Measurements from ENCODE around the gene CYP2A7. TPM values are rescaled to one million over a fixed set of nuclear protein-coding genes. Genes with fewer than 3 reads are reported as not detected.
"Not testable (repeated sequence)": the region's sequence is repeated elsewhere in the genome, so short reads cannot be mapped to it uniquely, and the experiment has no call there.

The CYP2A7 gene
- total and polyA plus RNA-seq, 11 donors: not detected

GRCh38 chr19:40842012-40842411, 40.0 kb downstream of the CYP2A7 start:
- H3K9me3 ChIP-seq; H3K4me1 ChIP-seq; H3K4me3 ChIP-seq; H3K27ac ChIP-seq; intact Hi-C loops (cut with DNase I); ATAC-seq; H3K36me3 ChIP-seq; H3K27me3 ChIP-seq; DNase-seq: not testable (repeated sequence)
- 91 to 100% (median 94%) methylated on average over 3 of the region's 3 CpGs for WGBS, 4 donors

- WGBS, 4 donors: 69 to 85% (median 82%) methylated on average over 1 of the region's 1 CpG
- H3K4me3 ChIP-seq; H3K27ac ChIP-seq; H3K4me1 ChIP-seq; ATAC-seq; H3K9me3 ChIP-seq; intact Hi-C loops (cut with DNase I); DNase-seq; H3K27me3 ChIP-seq; H3K36me3 ChIP-seq: not testable (repeated sequence)
Measured at GRCh38 chr19:40838477-40838876, 43.6 kb downstream of the CYP2A7 start.

- intact Hi-C loops (cut with DNase I): no loop called here
- no peaks in the 10 kb centered on the region for H3K4me1 ChIP-seq
- H3K36me3 ChIP-seq: no peaks in the 10 kb centered on the region
- no peaks in the 10 kb centered on the region for H3K9me3 ChIP-seq
- no peak overlapping the region for H3K27ac ChIP-seq
- DNase-seq: no peak
- H3K4me3 ChIP-seq: no peak overlapping the region
- H3K27me3 ChIP-seq: no peaks in the 10 kb centered on the region
- ATAC-seq: no peak
- TF ChIP-seq CTCF (IDR thresholded peaks at IDR 0.05) (no peak), POLR2A (IDR thresholded peaks at IDR 0.05) (no peak)
- 85 to 90% (median 88%) methylated on average over 6 of the region's 6 CpGs for WGBS, 4 donors
Measured at GRCh38 chr19:40836754-40837429, 45.1 kb downstream of the CYP2A7 start.

GRCh38 chr19:40833728-40834533, 48.1 kb downstream of the CYP2A7 start:
- H3K36me3 ChIP-seq; ATAC-seq; H3K27me3 ChIP-seq; H3K9me3 ChIP-seq; H3K4me3 ChIP-seq; DNase-seq; intact Hi-C loops (cut with DNase I); H3K4me1 ChIP-seq; H3K27ac ChIP-seq: not testable (repeated sequence)
- 45 to 63% (median 58%) methylated on average over 7 of the region's 7 CpGs for WGBS, 4 donors

- DNase-seq; intact Hi-C loops (cut with DNase I); H3K36me3 ChIP-seq; H3K9me3 ChIP-seq; H3K4me3 ChIP-seq; ATAC-seq; H3K27ac ChIP-seq; H3K27me3 ChIP-seq; H3K4me1 ChIP-seq: not testable (repeated sequence)
- WGBS, 4 donors: 76 to 83% (median 79%) methylated on average over 4 of the region's 4 CpGs
Measured at GRCh38 chr19:40832431-40832790, 49.6 kb downstream of the CYP2A7 start.

GRCh38 chr19:40831502-40832430, 50.3 kb downstream of the CYP2A7 start:
- H3K27me3 ChIP-seq: no peaks in the 10 kb centered on the region
- peaks cover 0 to 15% (median 7%) of the 10 kb centered on the region in 9 donors for H3K36me3 ChIP-seq
- no peak for ATAC-seq
- no peak overlapping the region for H3K4me3 ChIP-seq
- no peaks in the 10 kb centered on the region for H3K4me1 ChIP-seq
- intact Hi-C loops (cut with DNase I): no loop called here
- TF ChIP-seq CTCF (IDR thresholded peaks at IDR 0.05): no peak
- no peak for TF ChIP-seq POLR2A (IDR thresholded peaks at IDR 0.05)
- H3K9me3 ChIP-seq: no peaks in the 10 kb centered on the region
- no peak for DNase-seq
- peak overlapping the region in 1 of 12 donors; percentile 24 for H3K27ac ChIP-seq
- 87 to 90% (median 89%) methylated on average over 7 of the region's 7 CpGs for WGBS, 4 donors

- H3K27me3 ChIP-seq; ATAC-seq; H3K27ac ChIP-seq; intact Hi-C loops (cut with DNase I); H3K9me3 ChIP-seq; H3K4me3 ChIP-seq; DNase-seq; H3K4me1 ChIP-seq: not testable (repeated sequence)
- H3K36me3 ChIP-seq: peaks cover 0 to 16% (median 7%) of the 10 kb centered on the region in 9 donors
- WGBS, 4 donors: 96 to 98% (median 97%) methylated on average over 16 of the region's 16 CpGs
Measured at GRCh38 chr19:40830741-40831140, 51.3 kb downstream of the CYP2A7 start.
